Jurkat, Clone E6-1 (cell line): Measurements from ENCODE around the gene LRRC8B.
A peak's percentile ranks its signal among the peaks of the same experiment; 100 is the strongest.
"Not testable (repeated sequence)": the region's sequence is repeated elsewhere in the genome, so short reads cannot be mapped to it uniquely, and the experiment has no call there.

Experiments
- DNase-seq: peaks from one replicate; pipeline ENCODE4 v3.0.0-alpha.2; 2011; ENCODE audit warnings: low read depth, low spot score
- H3K4me3 ChIP-seq: 2 replicates; pipeline ENCODE4 v1.5.1; 2011; ENCODE audit warnings: mild to moderate bottlenecking, low read length, control low read depth, moderate library complexity

The LRRC8B gene

DNA sequence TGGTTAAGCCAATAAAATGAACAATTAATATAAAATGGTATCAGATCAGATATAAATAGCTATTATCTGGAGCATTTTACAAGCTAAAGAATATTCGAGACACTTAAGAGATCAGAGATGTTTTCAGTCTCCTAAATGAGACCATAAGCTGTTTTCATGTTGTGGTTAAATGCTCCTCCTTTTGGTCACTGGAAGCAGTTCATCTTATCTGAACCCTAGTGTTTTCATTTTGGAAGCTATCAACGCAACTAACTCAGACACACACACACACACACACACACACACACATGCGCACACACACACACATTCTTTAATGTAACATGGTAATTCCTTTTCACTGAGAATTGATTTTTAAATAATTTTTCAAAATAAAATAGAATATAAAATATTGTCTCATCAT is 98.3 kb downstream of the LRRC8B start:
- no peak for DNase-seq
- H3K4me3 ChIP-seq = no peak overlapping the region

DNA sequence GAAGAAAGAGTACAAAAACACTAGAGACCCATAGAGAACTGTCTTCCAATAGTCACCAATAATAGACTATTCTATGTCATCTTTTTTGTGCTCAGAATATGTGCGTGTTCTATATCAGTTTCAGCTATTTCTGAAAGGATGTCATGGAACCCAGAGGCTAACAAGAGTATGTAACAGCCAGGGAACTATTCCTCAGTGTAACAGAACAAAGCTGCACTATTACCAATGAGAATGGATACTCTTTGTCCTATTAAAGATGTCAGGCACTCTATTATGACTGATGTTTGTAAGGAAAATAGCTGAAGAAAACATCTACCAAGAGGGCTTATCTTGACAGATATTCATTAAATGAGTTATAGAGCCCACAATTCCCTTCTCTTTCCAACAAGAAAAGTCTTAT is 99.7 kb downstream of the LRRC8B start:
- no peak for DNase-seq
- no peak overlapping the region for H3K4me3 ChIP-seq

DNA sequence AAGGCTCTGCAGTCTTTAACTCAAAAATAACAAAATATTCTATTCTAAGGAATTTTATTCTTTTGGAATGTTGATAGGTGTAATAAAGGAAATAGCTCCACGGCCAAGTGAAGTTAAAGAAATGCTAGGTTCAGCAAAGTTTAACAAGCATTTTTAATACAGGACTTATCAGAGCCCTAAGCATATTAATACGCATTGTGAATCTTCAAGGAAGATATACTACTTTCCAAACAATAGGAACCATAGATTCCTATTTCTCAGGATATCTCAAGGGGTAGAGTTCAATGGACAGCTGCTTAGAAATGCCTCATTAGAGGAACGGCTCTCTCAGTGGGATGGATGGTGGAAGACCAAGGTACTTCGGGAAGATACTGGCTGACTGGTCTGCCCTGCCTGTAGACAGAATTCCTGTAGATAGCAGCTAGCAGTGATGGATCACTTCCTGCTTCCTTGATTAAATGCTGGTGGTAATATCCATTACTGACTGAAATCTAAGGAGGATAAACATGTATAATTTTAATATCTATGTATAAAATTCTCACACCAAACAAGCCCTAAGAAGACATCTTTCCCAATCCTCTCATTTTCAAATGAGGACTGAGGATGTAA is 100.2 kb downstream of the LRRC8B start:
- no peak overlapping the region for H3K4me3 ChIP-seq
- DNase-seq = no peak

DNA sequence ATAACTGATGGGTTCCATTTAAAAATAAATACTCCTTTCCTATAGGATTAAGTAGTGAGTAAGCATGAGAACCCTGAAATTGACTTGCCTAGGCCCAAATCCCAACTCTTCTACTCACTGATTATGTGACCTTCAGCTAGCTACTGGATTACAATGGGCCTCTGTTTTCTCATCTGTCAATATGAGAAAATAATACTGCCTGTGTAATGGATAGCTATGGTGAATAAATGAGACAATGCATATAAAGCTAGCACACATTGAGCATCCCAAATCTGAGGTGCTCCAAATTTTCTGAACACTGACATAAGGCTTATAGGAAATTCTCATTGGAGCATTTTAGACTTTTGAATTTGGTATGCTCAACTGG is 103.0 kb downstream of the LRRC8B start:
- no peak for DNase-seq
- H3K4me3 ChIP-seq = no peak overlapping the region

DNA sequence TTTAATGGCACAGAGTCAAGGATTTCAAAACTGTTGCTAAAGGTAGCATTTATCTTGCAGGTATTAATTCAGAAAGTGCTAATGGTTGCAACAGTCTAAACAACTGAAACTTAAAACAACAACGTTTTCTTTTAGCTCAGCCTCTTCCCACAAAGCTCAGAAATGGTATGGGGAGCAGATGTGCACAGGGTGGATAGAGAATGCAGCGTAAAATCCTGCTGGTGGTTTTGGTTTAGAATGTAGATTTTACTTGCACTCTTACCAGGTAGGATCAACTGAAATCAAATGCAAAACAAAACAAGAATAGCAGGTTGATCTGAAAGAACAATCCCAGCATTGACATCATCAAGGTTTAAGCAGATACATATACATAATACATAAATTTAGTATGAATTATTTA is 104.5 kb downstream of the LRRC8B start:
- no peak for DNase-seq
- H3K4me3 ChIP-seq = no peak overlapping the region

DNA sequence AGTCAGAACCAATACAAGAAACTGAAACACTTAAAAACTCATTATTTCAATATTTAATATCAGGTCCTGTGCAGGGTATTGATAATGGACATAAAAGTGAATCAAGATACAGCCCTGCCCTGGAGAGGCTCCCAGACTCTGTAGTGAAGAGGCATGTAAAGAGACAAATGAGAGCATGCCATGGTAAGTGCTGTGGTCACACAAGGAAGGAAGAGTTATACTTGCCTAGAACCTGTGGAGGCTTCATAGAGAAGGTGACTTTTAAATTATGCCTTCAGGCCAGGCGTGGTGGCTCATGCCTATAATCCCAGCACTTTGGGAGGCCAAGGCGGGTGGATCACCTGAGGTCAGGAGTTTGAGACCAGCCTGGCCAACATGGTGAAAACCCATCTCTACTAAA is 105.0 kb downstream of the LRRC8B start:
- not testable (repeated sequence) for H3K4me3 ChIP-seq, DNase-seq

DNA sequence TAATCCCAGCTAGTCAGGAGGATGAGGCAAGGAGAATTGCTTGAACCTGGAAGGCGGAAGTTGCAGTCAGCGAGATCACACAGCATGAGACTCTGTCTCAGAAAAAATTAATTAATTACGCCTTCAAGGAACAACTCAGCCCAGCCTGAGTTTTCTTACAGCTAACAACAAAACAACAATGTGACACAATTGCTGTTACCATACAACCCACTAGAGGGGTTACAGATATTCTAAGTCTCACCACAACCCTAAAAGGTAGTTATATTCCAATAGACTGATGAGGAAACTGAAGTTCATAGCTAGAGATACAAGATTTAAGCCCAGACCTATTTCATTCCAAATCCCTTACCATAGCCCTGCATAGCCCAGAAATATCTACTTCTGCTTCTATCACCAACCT is 105.4 kb downstream of the LRRC8B start:
- DNase-seq = peak; percentile 43
- H3K4me3 ChIP-seq = no peak overlapping the region

DNA sequence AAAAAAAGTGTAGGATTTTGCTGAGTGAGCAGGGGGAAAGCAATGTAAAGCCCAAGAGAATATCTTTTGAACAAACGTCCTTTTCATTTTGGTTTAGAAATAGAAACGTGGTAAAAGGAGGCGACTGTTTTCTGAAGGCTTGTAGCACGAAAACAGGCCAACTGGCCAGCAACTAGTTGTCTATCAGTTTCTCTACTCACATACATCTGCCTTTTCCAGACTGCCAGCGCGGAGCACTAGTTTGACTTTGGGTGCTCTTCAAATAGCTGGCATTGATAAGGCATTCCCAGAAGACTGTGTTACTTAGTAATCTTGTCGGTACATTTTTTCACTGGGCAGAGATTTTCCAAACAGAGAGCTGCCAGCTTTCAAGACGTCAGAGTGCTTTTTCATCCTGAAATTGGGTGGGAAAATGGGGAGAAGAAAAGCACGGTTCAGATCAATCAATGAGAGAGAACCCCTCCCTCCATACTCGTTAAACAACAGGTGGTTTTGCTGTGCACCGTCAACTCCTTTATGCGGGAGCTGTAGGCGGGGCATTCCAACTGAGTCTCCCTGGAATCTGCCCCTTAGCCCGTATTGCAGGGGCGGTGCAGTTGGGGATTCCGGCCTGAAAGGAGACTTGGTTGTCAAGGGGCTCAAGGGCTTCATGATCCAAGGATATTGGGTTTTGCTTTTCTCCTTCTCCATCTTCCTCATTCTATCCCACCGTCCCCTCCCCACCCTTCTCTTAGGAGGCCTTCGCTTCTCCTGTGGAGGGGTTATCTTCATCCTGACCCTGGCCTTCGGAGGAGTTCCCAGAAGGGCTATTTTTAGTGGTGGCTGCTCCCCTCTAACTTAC is 107.4 kb downstream of the LRRC8B start:
- no peak for DNase-seq
- H3K4me3 ChIP-seq = peak overlapping the region; percentile 71

DNA sequence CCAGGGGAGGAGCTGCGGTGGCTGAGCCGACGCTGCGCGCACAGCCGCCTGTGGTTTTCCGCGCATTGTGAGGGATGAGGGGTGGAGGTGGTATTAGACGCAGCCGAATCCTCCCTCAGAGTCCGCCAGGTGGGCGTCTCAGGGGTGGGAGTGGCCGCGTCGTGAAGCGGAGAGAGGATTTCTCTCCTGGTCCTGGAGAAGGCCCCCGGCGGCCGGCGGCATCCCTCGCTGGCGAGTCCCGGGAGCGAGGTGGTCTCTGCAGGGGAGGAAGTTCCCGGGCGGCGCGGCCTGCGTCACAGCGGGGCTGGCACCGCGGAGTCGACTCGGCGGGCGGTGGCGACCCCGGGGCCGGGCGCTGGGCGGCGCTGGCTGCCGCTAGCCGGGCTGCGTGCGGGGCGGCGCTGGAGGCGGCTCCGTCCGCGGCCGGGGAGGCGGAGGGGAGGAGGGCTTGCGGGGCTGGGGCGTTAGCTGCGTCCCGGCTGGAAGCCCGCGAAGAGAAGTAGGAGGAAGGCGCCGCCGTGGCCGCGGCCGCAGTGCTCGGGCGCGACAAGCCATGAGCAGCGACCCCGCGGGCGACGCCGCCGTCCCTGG is 108.1 kb downstream of the LRRC8B start, which contains the start of gene LRRC8C:
Gene LRRC8C, plus strand, starts transcription at position 464 of the 591 bp plus-strand sequence. CDS start 53,354 bp downstream, outside the sequence.
- H3K4me3 ChIP-seq = peak within 1 kb of the TSS; percentile 71
- peak; percentile 69 for DNase-seq

DNA sequence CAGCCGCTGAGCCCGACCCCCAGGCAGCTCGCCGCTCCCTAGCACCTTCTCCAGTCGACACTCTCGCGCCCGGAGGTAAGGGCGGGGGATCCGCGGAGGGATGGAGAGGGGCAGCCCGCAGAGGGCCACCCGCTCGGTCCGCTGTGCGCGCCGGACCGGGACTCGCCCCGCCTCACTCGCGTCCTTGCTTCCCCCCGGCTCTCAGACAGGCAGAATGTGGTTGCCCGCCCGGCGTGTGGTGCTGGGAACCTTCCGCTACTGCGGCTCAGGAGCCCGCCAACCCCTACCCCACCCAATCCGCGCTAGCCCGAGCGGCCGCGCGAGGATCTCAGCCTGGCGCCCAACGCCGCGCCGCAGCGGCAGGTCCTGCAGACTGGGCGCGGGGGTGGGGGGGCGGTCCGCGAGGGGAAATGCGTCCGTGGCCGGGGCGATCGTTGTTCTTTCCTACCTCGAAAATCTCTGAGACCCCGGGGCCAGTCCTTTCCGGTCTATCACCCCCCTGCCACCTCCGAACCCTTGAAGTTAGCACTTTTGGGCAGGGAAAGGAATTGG is 108.7 kb downstream of the LRRC8B start:
- peak overlapping the region; percentile 71 for H3K4me3 ChIP-seq
- peak; percentile 36 for DNase-seq

DNA sequence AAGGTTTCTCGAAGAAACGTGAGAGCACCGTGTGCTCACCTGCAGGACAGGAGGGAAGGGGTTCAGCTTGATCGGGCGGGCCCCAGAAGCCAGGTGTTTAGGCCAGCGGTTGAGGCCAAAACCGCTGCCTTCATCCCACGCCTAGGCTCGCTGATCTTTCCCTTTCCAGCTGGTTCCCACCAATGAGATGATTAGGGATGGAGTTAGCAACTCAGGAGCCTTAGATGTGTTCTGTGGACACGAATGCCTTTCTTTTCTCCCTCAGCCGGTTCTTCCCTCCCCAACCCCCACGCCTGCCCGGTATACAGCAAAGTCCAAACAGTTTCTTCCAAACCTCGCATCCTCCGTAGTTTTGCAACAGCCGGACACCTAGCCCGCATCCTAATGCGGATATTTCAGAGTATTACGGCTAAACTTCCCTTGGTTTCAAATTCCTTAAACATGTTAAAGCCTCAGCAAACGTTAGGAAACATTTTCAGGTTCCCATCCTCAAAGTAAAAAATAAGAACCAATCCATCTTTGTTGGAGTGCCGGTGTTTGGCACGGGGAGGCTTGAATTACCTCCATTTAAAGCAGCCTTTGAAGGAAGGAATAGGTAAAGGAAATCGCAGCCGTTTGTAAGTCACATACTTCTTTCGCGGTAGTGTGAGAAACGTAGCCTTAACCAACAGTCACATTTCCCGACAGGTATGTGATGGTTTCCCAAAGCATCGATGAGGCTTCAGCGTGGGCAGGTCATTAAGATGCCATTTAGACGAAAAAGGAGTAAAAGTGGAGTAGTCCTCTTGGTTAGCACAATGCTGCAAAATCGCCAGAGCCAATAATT is 109.4 kb downstream of the LRRC8B start:
- no peak for DNase-seq
- peak overlapping the region; percentile 71 for H3K4me3 ChIP-seq

DNA sequence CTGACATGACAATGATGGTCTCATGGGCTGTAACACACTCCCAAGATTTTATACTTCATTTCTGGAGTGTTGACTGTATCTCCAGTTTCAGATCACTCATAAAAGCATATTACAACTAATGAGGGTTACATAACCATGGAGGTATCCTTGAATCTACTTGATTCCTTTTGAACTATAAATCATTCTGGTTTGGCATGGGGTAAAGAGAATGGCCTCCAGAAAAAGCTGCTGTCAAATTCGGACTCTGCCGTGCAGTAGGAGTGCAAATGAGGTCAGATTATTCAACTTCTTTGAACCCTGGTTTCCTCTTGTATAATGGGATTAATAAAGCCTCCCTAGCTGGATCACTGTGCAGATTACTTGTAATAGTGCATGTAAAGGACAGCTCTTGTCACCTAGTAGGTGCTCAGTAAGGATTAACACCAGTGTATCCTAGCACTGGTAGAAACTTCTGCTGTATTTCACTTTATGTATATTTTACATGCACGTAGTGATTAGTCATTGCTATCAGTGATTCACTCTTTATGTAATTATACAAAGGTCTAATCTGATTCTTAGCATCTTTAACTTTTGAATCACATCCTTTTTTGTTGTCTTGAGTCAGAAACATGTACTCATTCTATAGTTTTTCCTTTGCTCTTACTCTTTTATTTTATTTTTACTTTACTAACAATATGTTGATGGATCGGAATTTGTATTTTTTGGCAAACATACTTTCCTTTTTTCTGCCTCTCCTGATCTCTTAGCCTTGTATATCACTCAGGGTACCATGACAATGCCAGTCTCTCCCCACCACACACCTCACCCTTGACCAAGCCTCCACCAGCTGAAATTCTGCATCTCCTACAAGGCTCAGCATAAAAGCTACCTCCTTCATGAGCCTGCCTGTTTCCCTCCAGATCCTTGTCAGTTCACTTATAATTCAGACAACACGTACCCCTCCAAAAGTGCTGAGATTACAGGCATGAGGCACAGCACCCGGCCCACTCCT is 111.5 kb downstream of the LRRC8B start:
- no peak for DNase-seq
- H3K4me3 ChIP-seq = no peak overlapping the region

DNA sequence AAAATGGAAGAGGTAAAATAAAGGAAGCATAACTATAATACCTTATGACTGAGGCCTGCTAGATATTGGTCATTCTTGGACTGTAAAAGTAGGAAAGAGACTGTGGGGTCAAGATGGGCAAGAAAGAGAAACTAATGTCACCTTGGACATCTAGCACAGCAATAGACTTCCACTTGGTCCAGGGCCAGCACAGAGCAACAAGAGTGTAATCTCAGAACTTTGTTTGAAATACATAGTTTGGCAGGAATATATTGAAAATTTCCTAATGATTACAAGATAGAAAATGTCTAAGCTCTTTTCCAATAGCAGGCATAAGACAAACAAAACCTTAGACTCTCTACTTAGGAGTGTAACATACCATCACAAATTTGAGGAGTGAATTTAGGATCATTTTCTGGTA is 112.9 kb downstream of the LRRC8B start:
- DNase-seq = no peak

DNA sequence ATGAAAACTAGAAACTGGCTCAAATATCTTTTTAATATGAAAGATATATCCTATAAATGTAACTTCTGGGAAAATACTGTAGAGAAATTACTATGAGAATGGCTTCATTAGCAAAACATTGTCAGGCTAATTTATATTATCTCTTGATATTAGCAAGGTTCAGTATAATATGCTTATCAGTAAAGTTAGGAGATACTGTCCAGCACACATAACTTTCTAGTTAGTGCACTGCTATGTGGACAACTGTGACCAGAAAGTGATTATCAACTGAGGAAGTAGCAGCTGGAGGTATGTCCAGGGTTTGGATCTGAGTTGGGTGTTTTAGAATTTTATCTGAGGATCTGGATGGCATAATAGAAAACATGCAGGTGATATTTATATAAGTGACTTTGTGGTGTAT is 115.8 kb downstream of the LRRC8B start:
- H3K4me3 ChIP-seq = no peak overlapping the region
- no peak for DNase-seq

More for the DNA sequence above, 112.9 kb downstream of the LRRC8B start:
- no peak overlapping the region for H3K4me3 ChIP-seq

DNA sequence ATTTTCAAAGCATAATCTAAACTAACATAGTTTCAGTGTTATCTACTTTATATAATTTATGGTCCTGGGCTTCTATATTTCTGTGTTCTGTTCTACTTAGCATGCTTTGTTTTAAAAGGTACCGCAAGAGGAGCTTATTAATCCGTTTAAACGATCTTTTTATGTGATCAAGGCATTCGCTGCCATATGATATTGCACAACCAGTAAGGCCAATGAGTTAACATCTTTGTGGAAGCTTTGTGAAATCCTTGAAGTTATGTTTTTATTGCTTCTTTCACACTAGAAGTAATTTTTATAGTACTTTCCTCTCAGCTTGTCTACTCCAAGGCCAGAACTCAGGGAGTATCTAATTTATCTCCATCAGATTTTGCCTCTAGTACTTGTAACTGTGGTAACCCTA is 117.2 kb downstream of the LRRC8B start:
- DNase-seq = no peak
- no peak overlapping the region for H3K4me3 ChIP-seq

DNA sequence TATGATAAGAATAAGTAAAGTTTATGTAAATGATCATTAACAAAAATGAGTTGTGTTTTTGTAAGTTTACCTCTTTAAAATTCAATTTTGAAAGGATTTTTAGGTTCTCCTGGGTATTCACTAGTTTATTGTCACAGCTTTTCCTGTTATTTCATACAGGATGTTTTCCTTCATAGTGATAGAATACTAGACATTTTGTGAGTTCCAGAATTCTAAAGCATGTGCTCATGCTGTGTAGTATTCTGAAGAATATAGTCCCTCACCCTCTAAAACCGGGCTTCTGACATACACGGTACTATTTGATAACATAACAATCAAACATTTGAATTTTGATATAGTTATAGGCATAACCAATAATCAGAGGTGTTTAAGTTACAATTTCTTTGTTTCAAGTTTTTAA is 118.9 kb downstream of the LRRC8B start:
- H3K4me3 ChIP-seq = no peak overlapping the region
- DNase-seq = no peak

DNA sequence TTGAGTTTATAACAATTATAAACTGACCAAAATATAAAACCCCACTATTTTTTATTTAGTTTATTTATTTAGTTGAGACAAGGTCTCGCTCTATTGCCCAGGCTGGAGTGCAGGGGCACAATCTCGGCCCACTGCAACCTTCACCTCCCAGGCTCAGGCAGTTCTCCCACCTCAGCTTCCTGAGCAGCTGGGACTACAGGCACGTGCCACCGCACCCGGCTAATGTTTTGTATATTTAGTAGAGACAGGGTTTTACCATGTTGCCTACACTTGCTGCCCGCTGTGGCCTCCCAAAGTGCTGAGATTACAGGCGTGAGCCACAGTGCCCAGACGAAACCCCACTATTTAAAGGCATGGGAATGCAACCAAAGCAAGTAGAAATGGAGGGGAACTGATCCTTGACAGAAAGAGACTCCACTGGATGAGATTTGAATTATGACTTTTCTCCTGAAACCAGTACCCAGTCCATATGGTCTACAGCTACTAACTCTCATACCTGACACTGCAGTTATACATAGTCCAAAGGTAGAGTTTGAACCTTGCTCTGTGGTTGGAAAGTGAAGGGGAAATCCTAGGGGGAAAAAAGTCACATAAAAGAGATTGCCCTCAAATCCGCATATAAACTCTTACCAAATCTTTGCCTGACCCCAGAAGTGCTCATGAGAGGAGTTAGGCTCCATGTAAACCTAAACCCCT is 119.6 kb downstream of the LRRC8B start:
- no peak for DNase-seq
- no peak overlapping the region for H3K4me3 ChIP-seq

DNA sequence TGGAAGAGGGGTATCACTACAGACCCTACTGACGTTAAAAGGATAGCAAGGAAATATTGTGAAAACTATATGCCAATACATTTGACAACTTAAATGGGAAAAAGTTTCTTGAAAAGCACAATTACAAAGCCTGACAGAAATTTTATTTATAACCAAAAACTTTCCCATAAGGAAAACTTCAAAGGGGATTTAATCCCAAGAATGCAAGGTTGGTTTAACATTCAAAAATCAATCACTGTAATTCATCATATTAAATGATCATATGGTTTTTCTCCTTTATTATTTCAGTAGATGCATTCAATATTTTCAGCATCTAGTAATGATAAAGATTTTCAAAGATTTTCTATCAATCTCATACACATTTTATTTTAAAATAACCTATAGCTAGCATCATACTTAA is 121.6 kb downstream of the LRRC8B start:
- H3K4me3 ChIP-seq = no peak overlapping the region
- no peak for DNase-seq
